ENCODE results near the gene CRYBA1. TPM values are rescaled to one million over a fixed set of nuclear protein-coding genes. Genes with fewer than 3 reads are reported as not detected.

The CRYBA1 gene
- total RNA-seq, 2 donors from 2014 or later = not detected

- TF ChIP-seq, protein P1, sequence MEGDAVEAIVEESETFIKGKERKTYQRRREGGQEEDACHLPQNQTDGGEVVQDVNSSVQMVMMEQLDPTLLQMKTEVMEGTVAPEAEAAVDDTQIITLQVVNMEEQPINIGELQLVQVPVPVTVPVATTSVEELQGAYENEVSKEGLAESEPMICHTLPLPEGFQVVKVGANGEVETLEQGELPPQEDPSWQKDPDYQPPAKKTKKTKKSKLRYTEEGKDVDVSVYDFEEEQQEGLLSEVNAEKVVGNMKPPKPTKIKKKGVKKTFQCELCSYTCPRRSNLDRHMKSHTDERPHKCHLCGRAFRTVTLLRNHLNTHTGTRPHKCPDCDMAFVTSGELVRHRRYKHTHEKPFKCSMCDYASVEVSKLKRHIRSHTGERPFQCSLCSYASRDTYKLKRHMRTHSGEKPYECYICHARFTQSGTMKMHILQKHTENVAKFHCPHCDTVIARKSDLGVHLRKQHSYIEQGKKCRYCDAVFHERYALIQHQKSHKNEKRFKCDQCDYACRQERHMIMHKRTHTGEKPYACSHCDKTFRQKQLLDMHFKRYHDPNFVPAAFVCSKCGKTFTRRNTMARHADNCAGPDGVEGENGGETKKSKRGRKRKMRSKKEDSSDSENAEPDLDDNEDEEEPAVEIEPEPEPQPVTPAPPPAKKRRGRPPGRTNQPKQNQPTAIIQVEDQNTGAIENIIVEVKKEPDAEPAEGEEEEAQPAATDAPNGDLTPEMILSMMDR (IDR thresholded peaks at IDR 0.05) = no peak
- no peak for TF ChIP-seq POLR2A (IDR thresholded peaks at IDR 0.05)
- no peak for TF ChIP-seq POLR2AphosphoS5 (IDR thresholded peaks at IDR 0.05)
- WGBS = over 99% methylated on average over 6 of the region's 6 CpGs
- H3K4me1 ChIP-seq (replicated peaks) = no peaks in the 10 kb centered on the region
- DNase-seq (ENCODE audit: low spot score) = no peak
- intact Hi-C loops (cut with DNase I) = loop anchor here (5.0 kb wide), 1 partner anchor 45 kb away; no protein-coding TSS in a partner anchor
- H3K4me3 ChIP-seq = no peak overlapping the region
- no peaks in the 10 kb centered on the region for H3K36me3 ChIP-seq
- H3K27me3 ChIP-seq (replicated peaks; ENCODE audit: insufficient read depth) = no peaks in the 10 kb centered on the region
- H3K9me3 ChIP-seq = no peaks in the 10 kb centered on the region
- H3K27ac ChIP-seq = no peak overlapping the region
Measured at GRCh38 chr17:29242790-29243189, 3.9 kb upstream of the CRYBA1 start.

GRCh38 chr17:29243792-29244191 lies 2.9 kb upstream of the CRYBA1 start:
- Histone ChIP-seq H3K9me3 (no peaks in the 10 kb centered on the region), H3K4me3 (no peak overlapping the region), H3K27ac (no peak overlapping the region), H3K27me3 (replicated peaks; ENCODE audit: insufficient read depth) (no peaks in the 10 kb centered on the region), H3K36me3 (no peaks in the 10 kb centered on the region), H3K4me1 (replicated peaks) (no peaks in the 10 kb centered on the region)
- TF ChIP-seq POLR2A (IDR thresholded peaks at IDR 0.05) (no peak), POLR2AphosphoS5 (IDR thresholded peaks at IDR 0.05) (no peak)
- TF ChIP-seq, protein P1 (IDR thresholded peaks at IDR 0.05) = peak in 2 of 4 experiments; percentile 7 to 20
- 39% methylated on average over 4 of the region's 4 CpGs for WGBS
- intact Hi-C loops (cut with DNase I) = loop anchor here (5.0 kb wide), 1 partner anchor 44 kb away; no protein-coding TSS in a partner anchor
- DNase-seq (ENCODE audit: low spot score) = no peak

- H3K9me3 ChIP-seq = no peaks in the 10 kb centered on the region
- TF ChIP-seq, protein P1 (IDR thresholded peaks at IDR 0.05) = no peak
- TF ChIP-seq POLR2AphosphoS5 (IDR thresholded peaks at IDR 0.05) (no peak), POLR2A (IDR thresholded peaks at IDR 0.05) (no peak)
- H3K4me1 ChIP-seq (replicated peaks) = no peaks in the 10 kb centered on the region
- intact Hi-C loops (cut with DNase I) = no loop called here
- no peak overlapping the region for H3K4me3 ChIP-seq
- no peaks in the 10 kb centered on the region for H3K36me3 ChIP-seq
- WGBS = 91% methylated on average over 6 of the region's 6 CpGs
- DNase-seq (ENCODE audit: low spot score) = no peak
- no peaks in the 10 kb centered on the region for H3K27me3 ChIP-seq (replicated peaks; ENCODE audit: insufficient read depth)
- no peak overlapping the region for H3K27ac ChIP-seq
Measured at GRCh38 chr17:29245401-29245800, 1.3 kb upstream of the CRYBA1 start.

- H3K4me1 ChIP-seq (replicated peaks) = no peaks in the 10 kb centered on the region
- H3K9me3 ChIP-seq = no peaks in the 10 kb centered on the region
- no peaks in the 10 kb centered on the region for H3K27me3 ChIP-seq (replicated peaks; ENCODE audit: insufficient read depth)
- no peak overlapping the region for H3K4me3 ChIP-seq
- no peaks in the 10 kb centered on the region for H3K36me3 ChIP-seq
- 80% methylated on average over 2 of the region's 2 CpGs for WGBS
- no peak for DNase-seq (ENCODE audit: low spot score)
- no peak overlapping the region for H3K27ac ChIP-seq
- TF ChIP-seq, protein P1 (IDR thresholded peaks at IDR 0.05) = no peak
- TF ChIP-seq POLR2AphosphoS5 (IDR thresholded peaks at IDR 0.05) (no peak), POLR2A (IDR thresholded peaks at IDR 0.05) (no peak)
- intact Hi-C loops (cut with DNase I) = no loop called here
Measured at GRCh38 chr17:29247219-29247618, 560 bp downstream of the CRYBA1 start.

DNA sequence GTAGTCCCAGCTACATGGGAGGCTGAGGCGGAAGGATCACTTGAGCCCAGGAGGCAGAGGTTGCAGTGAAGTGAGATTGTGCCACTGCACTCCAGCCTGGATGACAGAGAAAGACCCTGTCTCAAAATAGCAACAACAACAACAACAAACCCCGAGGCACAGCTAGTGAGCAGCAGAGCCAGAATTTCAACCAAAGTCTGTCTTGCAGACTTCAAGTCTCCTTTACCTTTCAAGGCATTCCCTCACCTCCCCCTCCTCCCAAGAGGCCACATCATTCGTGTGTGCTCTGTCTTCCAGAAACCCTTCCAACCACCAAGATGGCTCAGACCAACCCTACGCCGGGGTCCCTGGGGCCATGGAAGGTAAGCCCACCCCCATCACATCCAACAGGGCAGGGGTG lies 2.2 kb downstream of the CRYBA1 start:
- Histone ChIP-seq H3K9me3 (no peaks in the 10 kb centered on the region), H3K36me3 (no peaks in the 10 kb centered on the region), H3K4me1 (replicated peaks) (no peaks in the 10 kb centered on the region), H3K27me3 (replicated peaks; ENCODE audit: insufficient read depth) (no peaks in the 10 kb centered on the region), H3K27ac (no peak overlapping the region), H3K4me3 (no peak overlapping the region)
- intact Hi-C loops (cut with DNase I) = no loop called here
- TF ChIP-seq, protein P1 (IDR thresholded peaks at IDR 0.05) = no peak
- TF ChIP-seq POLR2A (IDR thresholded peaks at IDR 0.05) (no peak), POLR2AphosphoS5 (IDR thresholded peaks at IDR 0.05) (no peak)
- WGBS = 86% methylated on average over 5 of the region's 5 CpGs
- no peak for DNase-seq (ENCODE audit: low spot score)
